ENCODE data around the gene CFAP46.

DNA sequence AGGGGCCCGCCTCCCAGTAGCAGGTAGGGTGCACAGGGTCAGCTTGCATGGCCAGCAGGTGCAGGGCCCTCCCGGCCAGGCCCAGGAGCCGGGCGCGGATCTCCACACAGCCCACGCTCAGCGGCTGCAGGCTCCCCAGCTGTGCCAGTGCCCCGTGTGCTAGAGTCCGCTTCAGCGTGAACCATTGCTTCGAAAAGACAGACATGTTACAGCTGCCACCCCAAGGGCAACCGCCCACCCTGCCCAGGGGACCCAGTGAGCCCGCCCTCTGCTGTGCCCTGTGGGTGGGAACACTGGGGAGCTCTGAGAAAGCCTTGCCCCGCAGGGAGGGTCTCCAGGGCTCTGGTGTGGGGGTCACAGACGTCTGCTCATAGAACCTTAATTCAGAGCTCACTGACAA is 92.1 kb downstream of the CFAP46 start:
- TF ChIP-seq SP1 (IDR thresholded peaks at IDR 0.05) (no peak), BHLHE40 (IDR thresholded peaks at IDR 0.05; ENCODE audit: borderline replicate concordance) (no peak), SUZ12 (IDR thresholded peaks at IDR 0.05) (no peak), HDGF (IDR thresholded peaks at IDR 0.05; ENCODE audit: borderline replicate concordance) (no peak), ARNT (IDR thresholded peaks at IDR 0.05) (no peak), NFRKB (IDR thresholded peaks at IDR 0.05) (no peak), FOXM1 (IDR thresholded peaks at IDR 0.05; ENCODE audit: borderline replicate concordance) (no peak), TARDBP (IDR thresholded peaks at IDR 0.05) (no peak)
